GM19328 (cell line): ENCODE measurements around the gene MAST2.
"Not testable (repeated sequence)": the region's sequence is repeated elsewhere in the genome, so short reads cannot be mapped to it uniquely, and the experiment has no call there.

Experiments
- ATAC-seq: cut with Tn5 transposase; IDR thresholded peaks from one replicate; pipeline ENCODE4 v1.9.1; 2021; ENCODE audit warnings: mild to moderate bottlenecking, moderate library complexity; ENCODE audit not compliant: unreplicated experiment

Gene MAST2

DNA sequence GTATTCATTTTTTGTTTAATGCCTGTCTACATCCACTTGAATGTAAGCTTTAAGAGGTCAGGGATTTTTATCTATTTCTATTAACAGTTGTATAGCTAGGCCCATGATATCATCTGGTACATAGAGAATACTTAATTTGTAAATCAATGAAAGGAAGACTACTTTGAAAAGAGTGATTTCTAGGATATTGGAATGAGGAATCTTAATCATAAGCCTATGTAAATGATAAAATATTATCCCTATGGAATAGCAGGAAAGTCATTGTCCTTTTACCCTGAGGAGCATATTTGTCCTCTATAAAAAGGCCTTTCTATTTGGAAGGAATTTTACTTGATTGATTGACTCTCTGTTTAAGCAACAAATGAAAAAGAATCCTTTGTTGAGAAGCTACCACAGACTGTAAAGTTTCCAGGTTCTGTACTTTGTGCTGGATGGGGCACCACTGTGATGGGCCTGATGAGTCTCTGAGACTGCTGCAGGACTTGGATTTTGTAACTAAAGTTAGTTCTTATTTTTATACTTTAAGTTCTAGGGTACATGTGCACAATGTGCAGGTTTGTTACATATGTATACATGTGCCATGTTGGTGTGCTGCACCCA lies 53.8 kb downstream of the MAST2 start:
- no peak for ATAC-seq

GRCh38 chr1:45857755-45858492 lies 54.5 kb downstream of the MAST2 start:
- not testable (repeated sequence) for ATAC-seq

- no peak for ATAC-seq
These were observed 55.8 kb downstream of the MAST2 start for GRCh38 chr1:45859221-45859620.

- ATAC-seq: no peak
These were observed 58.6 kb downstream of the MAST2 start for GRCh38 chr1:45862008-45862407.

DNA sequence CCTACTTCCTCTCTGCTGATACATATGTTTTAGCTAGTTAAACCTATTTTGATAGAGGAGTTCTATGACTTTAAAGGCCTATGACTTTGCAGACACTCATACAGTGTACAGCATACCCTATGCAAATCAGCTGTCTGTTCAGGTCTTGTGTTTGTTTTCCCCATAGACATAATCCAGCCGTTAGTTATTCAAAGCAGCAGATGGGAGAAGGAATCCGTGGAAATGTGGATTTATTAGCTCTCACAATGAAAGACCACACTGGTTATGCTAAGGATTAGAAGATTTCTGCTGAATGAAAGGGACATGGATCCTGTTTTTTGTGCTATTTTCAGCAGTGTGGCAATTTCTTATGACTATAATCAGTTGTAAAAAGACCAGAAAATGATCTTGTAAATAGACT lies 59.8 kb downstream of the MAST2 start:
- ATAC-seq: no peak

DNA sequence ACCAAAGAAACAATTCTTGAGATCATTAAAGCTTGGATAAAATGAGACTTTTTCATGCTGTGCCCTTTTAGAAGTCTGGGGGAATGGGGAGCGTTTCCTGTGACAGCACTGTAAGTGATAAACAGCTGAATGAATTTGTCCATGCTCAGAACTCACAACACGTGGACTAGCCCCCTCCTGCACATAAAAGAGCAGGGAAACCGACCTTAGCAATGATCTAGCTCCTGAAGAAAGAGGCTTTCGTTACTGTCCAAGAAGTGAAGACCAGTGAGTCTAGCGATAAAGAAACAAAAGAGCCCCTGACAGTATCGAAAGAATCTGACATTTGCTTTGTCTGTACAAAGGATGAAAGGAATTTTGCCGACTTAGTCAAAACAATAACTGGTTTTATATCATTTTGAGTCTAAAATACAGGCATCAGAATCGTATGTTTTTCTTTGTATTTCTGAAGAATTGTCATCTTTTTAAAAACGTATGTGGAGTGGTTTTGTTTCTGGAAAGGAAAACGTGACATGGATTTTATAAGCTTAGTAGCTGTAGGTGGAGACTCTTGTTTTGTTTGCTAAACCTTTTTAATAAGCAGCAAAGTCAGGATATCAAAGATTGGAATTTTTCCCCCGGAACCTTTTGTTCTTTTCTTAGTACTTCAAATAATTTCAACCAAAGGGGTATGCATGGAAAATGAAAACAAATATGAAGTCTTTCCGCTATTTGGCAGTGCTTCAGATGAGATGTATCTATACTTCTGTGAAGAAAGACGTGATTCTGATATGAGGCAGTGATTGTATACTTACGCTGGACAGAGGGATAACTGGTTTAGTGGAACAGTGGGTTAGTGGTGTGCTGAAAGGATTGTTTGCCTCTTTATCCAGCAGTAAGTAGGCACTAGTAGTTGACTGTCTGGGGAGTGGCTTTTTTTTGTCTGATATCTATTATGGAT lies 61.0 kb downstream of the MAST2 start:
- ATAC-seq: no peak

- no peak for ATAC-seq
These were observed 64.4 kb downstream of the MAST2 start for GRCh38 chr1:45867697-45868348.

- no peak for ATAC-seq
These were observed 65.4 kb downstream of the MAST2 start for GRCh38 chr1:45868861-45869260.

GRCh38 chr1:45870500-45870899 lies 67.1 kb downstream of the MAST2 start:
- no peak for ATAC-seq

DNA sequence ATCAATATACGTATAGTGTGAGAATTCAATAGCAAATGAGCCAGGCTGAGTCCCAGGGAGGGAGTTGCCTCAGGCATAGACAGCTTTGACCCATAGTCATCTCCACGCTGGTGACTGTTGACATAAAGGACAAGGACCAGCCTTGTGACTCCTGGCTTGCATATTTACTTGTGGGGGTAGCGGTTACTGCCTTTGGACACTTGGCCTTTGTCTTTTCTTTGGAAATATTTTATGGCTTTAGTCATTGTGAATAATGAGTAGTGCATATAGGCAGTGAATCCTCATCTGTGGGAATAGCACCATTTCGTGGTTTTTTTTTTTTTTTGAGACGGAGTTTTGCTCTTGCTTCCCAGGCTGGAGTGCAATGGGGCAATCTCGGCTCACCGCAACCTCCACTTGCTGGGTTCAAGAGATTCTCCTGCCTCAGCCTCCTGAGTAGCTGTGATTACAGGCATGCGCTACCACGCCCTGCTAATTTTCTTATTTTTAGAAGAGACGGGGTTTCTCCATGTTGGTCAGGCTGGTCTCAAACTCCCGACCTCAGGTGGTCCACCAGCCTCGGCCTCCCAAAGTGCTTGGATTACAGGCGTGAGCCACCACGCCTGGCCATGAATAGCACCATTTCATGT lies 68.9 kb downstream of the MAST2 start:
- ATAC-seq: not testable (repeated sequence)

DNA sequence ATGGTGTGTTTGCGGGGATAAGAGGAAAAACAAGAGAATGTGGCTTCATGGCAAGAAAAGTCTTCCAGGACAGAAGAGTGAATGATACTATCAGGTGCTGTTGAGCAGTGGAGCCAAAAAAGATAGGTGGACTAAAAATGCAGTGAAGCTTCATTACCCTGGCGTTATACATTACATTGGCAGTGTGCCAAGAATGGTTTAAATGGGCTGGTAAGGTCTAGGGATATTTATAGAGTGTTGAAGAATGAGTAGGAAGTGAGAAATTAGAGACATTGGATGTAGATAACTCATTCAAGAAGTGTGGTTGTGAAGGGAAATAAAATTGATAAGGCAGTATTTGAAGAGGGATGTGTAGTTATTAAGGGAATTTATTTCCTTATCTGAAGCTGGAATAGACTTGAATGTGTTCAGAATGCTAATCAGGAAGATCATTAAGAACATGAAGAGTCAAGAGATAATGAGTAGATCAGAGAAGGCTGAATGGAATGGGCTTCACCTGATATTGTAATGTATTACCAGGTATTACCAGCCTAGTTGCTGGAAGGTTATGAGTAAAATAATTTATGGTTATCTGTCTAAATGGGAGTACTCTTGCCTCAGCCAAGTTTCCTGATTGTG lies 72.7 kb downstream of the MAST2 start:
- no peak for ATAC-seq

DNA sequence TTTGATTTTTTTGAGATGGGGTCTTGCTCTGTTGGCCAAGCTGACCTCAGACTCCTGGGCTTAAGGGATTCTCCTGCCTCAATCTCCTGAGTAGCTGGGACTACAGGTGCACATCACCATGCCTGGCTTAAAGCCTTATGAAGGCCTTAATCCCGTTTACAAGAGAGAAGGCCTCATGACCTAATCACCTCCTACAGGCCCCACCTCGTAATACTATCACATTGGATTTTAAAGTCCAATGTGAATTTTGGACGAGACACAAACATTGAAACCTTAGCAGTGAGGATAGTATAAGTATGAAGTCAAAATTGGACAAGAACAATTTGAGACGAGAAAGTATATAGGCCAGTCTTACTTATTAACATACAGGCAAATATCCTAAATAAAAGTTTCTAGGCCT lies 73.9 kb downstream of the MAST2 start:
- ATAC-seq: no peak

DNA sequence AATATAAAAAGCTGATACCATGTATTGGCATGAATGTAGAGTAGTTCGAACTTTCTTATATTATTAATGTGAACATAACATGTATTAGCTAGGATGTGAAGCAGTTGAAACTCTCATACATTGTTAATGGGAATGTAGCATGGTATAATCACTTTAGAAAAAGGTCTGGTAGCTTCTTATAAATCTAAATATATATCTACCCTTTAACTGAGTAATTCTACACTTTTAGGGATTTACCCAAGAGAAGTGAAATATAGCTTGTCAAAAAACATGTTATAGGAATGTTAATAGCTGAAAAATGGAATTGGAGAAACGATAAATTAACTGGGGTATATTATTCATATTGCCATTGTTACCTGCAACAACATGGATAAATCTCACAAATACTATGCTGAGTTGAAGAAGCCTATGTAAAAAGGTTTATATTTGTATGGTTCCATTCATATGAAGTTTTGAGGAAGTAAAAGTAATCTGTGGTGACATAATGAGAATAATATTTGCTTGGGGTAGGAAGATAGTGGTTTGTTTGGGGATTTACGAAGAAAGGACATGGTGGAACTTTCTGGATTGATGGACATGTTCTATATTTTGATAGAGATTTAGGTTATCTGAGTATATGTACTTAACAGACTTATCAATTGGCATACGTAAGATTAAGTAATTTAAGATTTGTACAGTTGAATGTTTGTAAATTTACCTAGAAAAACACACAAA lies 76.6 kb downstream of the MAST2 start:
- ATAC-seq: no peak

GRCh38 chr1:45880930-45881329 lies 77.5 kb downstream of the MAST2 start:
- no peak for ATAC-seq

- no peak for ATAC-seq
These were observed 80.2 kb downstream of the MAST2 start for GRCh38 chr1:45883658-45884057.

- ATAC-seq: no peak
These were observed 81.3 kb downstream of the MAST2 start for GRCh38 chr1:45884700-45885099.

DNA sequence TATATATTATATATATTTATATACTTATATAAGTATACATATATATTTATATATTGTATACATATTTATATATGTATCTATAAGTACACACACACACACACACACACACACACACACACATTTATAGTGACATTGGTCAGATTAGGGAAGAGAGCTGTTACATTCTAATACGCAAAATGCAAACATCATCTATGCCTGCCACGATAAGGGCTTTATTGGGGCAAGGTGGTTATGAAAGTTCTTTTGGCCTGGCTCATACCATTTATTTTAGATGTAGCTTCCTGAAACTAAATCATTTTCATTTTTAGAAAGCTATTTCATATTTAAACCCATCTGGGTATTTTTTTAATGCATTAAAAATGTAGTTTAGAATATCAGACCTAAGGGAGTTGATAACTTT lies 82.8 kb downstream of the MAST2 start:
- ATAC-seq: no peak

- ATAC-seq: no peak
These were observed 83.9 kb downstream of the MAST2 start for GRCh38 chr1:45887156-45887842.

- ATAC-seq: no peak
These were observed 86.7 kb downstream of the MAST2 start for GRCh38 chr1:45890078-45890477.
